ENCODE measurements around the gene NID1.

Gene NID1

GRCh38 chr1:236072001-236072400 is 7.1 kb upstream of the NID1 start:
- no peaks in the 10 kb centered on the region for H3K27me3 ChIP-seq (ENCODE audit: insufficient read depth, low read length, poor library complexity)
- H3K27ac ChIP-seq (ENCODE audit: low read length) = no peak overlapping the region
- H4K20me1 ChIP-seq (ENCODE audit: insufficient read depth, low read length) = no peaks in the 10 kb centered on the region
- no peak overlapping the region for H2AFZ ChIP-seq (ENCODE audit: low read depth, low read length)
- no peaks in the 10 kb centered on the region for H3K4me1 ChIP-seq (ENCODE audit: insufficient read depth, low read length)
- no peaks in the 10 kb centered on the region for H3K9me3 ChIP-seq (ENCODE audit: insufficient read depth, low read length, severe bottlenecking)
- DNase-seq = no peak
- ATAC-seq (ENCODE audit: insufficient read depth, low read depth) = no peak
- TF ChIP-seq EZH2 (IDR thresholded peaks at IDR 0.05; ENCODE audit: borderline replicate concordance, low read depth, low read length, severe bottlenecking) = no peak
- TF ChIP-seq, protein P1, sequence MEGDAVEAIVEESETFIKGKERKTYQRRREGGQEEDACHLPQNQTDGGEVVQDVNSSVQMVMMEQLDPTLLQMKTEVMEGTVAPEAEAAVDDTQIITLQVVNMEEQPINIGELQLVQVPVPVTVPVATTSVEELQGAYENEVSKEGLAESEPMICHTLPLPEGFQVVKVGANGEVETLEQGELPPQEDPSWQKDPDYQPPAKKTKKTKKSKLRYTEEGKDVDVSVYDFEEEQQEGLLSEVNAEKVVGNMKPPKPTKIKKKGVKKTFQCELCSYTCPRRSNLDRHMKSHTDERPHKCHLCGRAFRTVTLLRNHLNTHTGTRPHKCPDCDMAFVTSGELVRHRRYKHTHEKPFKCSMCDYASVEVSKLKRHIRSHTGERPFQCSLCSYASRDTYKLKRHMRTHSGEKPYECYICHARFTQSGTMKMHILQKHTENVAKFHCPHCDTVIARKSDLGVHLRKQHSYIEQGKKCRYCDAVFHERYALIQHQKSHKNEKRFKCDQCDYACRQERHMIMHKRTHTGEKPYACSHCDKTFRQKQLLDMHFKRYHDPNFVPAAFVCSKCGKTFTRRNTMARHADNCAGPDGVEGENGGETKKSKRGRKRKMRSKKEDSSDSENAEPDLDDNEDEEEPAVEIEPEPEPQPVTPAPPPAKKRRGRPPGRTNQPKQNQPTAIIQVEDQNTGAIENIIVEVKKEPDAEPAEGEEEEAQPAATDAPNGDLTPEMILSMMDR (IDR thresholded peaks at IDR 0.05; ENCODE audit: borderline replicate concordance, extremely low read depth, low read length, poor library complexity, severe bottlenecking) = no peak
- H3K79me2 ChIP-seq (ENCODE audit: insufficient read depth, low read length) = no peaks in the 10 kb centered on the region
- no peaks in the 10 kb centered on the region for H3K36me3 ChIP-seq (ENCODE audit: insufficient read depth, low read length)
- no peak overlapping the region for H3K9ac ChIP-seq (ENCODE audit: low read depth, low read length)
- H3K4me3 ChIP-seq (ENCODE audit: low read depth in 1 of 2, low read length in 2 of 2) = no peak overlapping the region
- H3K4me2 ChIP-seq (ENCODE audit: insufficient read depth, low read length) = no peak overlapping the region

- DNase-seq = no peak
- no peaks in the 10 kb centered on the region for H4K20me1 ChIP-seq (ENCODE audit: insufficient read depth, low read length)
- no peaks in the 10 kb centered on the region for H3K27me3 ChIP-seq (ENCODE audit: insufficient read depth, low read length, poor library complexity)
- no peak overlapping the region for H3K4me2 ChIP-seq (ENCODE audit: insufficient read depth, low read length)
- H3K4me1 ChIP-seq (ENCODE audit: insufficient read depth, low read length) = no peaks in the 10 kb centered on the region
- no peaks in the 10 kb centered on the region for H3K79me2 ChIP-seq (ENCODE audit: insufficient read depth, low read length)
- H2AFZ ChIP-seq (ENCODE audit: low read depth, low read length) = no peak overlapping the region
- no peak for TF ChIP-seq EZH2 (IDR thresholded peaks at IDR 0.05; ENCODE audit: borderline replicate concordance, low read depth, low read length, severe bottlenecking)
- TF ChIP-seq, protein P1 (IDR thresholded peaks at IDR 0.05; ENCODE audit: borderline replicate concordance, extremely low read depth, low read length, poor library complexity, severe bottlenecking) = no peak
- no peaks in the 10 kb centered on the region for H3K36me3 ChIP-seq (ENCODE audit: insufficient read depth, low read length)
- no peak overlapping the region for H3K4me3 ChIP-seq (ENCODE audit: low read depth in 1 of 2, low read length in 2 of 2)
- no peak for ATAC-seq (ENCODE audit: insufficient read depth, low read depth)
- no peak overlapping the region for H3K9ac ChIP-seq (ENCODE audit: low read depth, low read length)
- no peak overlapping the region for H3K27ac ChIP-seq (ENCODE audit: low read length)
- no peaks in the 10 kb centered on the region for H3K9me3 ChIP-seq (ENCODE audit: insufficient read depth, low read length, severe bottlenecking)
Measured at GRCh38 chr1:236070753-236071152, 5.9 kb upstream of the NID1 start.

DNA sequence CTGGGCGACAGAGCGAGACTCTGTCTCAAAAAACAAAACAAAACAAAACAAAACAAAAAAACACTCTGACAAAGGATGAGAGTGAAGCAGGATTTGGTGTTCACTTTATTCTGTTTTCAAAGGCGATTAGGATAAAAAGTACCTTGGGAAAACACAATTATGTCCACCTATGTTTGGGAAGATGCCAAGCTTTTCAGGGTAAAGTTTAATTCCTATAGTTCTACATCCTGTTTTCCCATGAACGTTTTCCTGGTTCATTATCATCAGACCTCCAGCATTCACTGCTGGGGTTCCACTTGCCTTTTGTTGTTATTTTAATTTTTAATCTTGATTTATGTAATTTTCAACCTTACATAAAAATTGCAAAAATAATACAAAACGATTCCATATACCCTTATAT is 4.9 kb upstream of the NID1 start:
- H3K79me2 ChIP-seq (ENCODE audit: insufficient read depth, low read length) = no peaks in the 10 kb centered on the region
- no peak overlapping the region for H3K4me3 ChIP-seq (ENCODE audit: low read depth in 1 of 2, low read length in 2 of 2)
- no peak overlapping the region for H2AFZ ChIP-seq (ENCODE audit: low read depth, low read length)
- ATAC-seq (ENCODE audit: insufficient read depth, low read depth) (no peak), DNase-seq (no peak)
- H3K4me1 ChIP-seq (ENCODE audit: insufficient read depth, low read length) = no peaks in the 10 kb centered on the region
- H3K36me3 ChIP-seq (ENCODE audit: insufficient read depth, low read length) = no peaks in the 10 kb centered on the region
- H3K9me3 ChIP-seq (ENCODE audit: insufficient read depth, low read length, severe bottlenecking) = no peaks in the 10 kb centered on the region
- no peak overlapping the region for H3K27ac ChIP-seq (ENCODE audit: low read length)
- H4K20me1 ChIP-seq (ENCODE audit: insufficient read depth, low read length) = no peaks in the 10 kb centered on the region
- H3K27me3 ChIP-seq (ENCODE audit: insufficient read depth, low read length, poor library complexity) = no peaks in the 10 kb centered on the region
- no peak overlapping the region for H3K4me2 ChIP-seq (ENCODE audit: insufficient read depth, low read length)
- no peak overlapping the region for H3K9ac ChIP-seq (ENCODE audit: low read depth, low read length)
- no peak for TF ChIP-seq EZH2 (IDR thresholded peaks at IDR 0.05; ENCODE audit: borderline replicate concordance, low read depth, low read length, severe bottlenecking)

DNA sequence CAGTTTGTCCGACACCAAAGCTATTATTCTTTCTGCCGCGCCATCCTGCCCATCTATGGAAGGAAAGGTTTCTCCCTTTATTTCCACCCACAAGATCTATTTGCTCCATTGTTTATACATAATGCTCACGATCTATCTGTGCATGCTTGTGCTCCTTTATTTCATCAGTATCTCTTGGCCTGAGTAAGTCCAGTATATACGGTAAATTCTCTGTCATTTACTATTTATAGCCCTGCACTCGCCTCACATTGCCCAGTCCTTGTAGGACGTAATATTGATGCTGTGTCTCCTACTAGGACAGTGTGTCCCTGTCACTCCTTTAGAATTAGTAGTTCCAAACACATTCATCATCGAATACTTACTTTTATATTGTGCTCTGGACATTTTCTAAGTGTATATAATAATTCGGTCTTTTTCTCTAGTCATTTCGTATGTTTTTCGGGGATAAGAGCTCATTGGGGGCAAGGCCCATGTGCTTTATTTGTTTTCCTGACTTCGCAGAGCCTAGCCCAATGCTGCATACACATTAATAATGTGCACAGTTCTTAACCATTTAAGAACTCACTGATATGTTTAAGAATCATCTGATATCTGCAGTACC is 3.1 kb upstream of the NID1 start:
- DNase-seq = no peak
- Histone ChIP-seq H4K20me1 (ENCODE audit: insufficient read depth, low read length) (no peaks in the 10 kb centered on the region), H3K27ac (ENCODE audit: low read length) (no peak overlapping the region)

More for the DNA sequence above, 3.1 kb upstream of the NID1 start:
- Histone ChIP-seq H3K36me3 (ENCODE audit: insufficient read depth, low read length) (no peaks in the 10 kb centered on the region), H3K79me2 (ENCODE audit: insufficient read depth, low read length) (no peaks in the 10 kb centered on the region), H3K4me2 (ENCODE audit: insufficient read depth, low read length) (no peak overlapping the region), H2AFZ (ENCODE audit: low read depth, low read length) (no peak overlapping the region), H3K27me3 (ENCODE audit: insufficient read depth, low read length, poor library complexity) (no peaks in the 10 kb centered on the region), H3K9ac (ENCODE audit: low read depth, low read length) (no peak overlapping the region), H3K4me1 (ENCODE audit: insufficient read depth, low read length) (no peaks in the 10 kb centered on the region), H3K9me3 (ENCODE audit: insufficient read depth, low read length, severe bottlenecking) (no peaks in the 10 kb centered on the region), H3K4me3 (ENCODE audit: low read depth in 1 of 2, low read length in 2 of 2) (no peak overlapping the region)
- no peak for ATAC-seq (ENCODE audit: insufficient read depth, low read depth)
- no peak for TF ChIP-seq EZH2 (IDR thresholded peaks at IDR 0.05; ENCODE audit: borderline replicate concordance, low read depth, low read length, severe bottlenecking)
- TF ChIP-seq, protein P1 (IDR thresholded peaks at IDR 0.05; ENCODE audit: borderline replicate concordance, extremely low read depth, low read length, poor library complexity, severe bottlenecking) = no peak
